Loucy (cell line): ENCODE measurements around the gene TMEM63A.
"Not testable (repeated sequence)": the region's sequence is repeated elsewhere in the genome, so short reads cannot be mapped to it uniquely, and the experiment has no call there.

Experiments
- H2AFZ ChIP-seq: fragments of 200-600 bp; sonication (generic); 2 replicates; pipeline ENCODE4 v1.6.0; 2016; ENCODE audit warnings: antibody characterized with exemption, mild to moderate bottlenecking, low read length, moderate library complexity
- H3F3A ChIP-seq: fragments of 200-600 bp; 2 replicates; pipeline ENCODE4 v1.6.0; 2016; ENCODE audit warnings: antibody characterized with exemption, low read depth, mild to moderate bottlenecking
- H3K27me3 ChIP-seq: fragments of 200-600 bp; sonication (generic); 2 replicates; pipeline ENCODE4 v1.6.1; 2014; ENCODE audit warnings: low read length, mild to moderate bottlenecking; ENCODE audit not compliant: insufficient read depth, poor library complexity, severe bottlenecking
- H3K36me3 ChIP-seq: fragments of 200-600 bp; sonication (generic); 2 replicates; pipeline ENCODE4 v1.6.1; 2016; ENCODE audit warnings: low read length; ENCODE audit not compliant: insufficient read depth
- H3K4me1 ChIP-seq: fragments of 200-600 bp; sonication (generic); 2 replicates; pipeline ENCODE4 v1.5.1; 2014; ENCODE audit warnings: low read length, mild to moderate bottlenecking; ENCODE audit not compliant: insufficient read depth, poor library complexity, severe bottlenecking
- H3K4me2 ChIP-seq: fragments of 200-600 bp; sonication (generic); 2 replicates; pipeline ENCODE4 v1.6.0; 2014; ENCODE audit warnings: antibody characterized with exemption, low read length, low read depth, mild to moderate bottlenecking; ENCODE audit not compliant: poor library complexity, severe bottlenecking
- H3K4me3 ChIP-seq: fragments of 200-600 bp; sonication (generic); 2 replicates; pipeline ENCODE4 v1.5.1; 2014; ENCODE audit warnings: low read length, mild to moderate bottlenecking, mixed read lengths; ENCODE audit not compliant: poor library complexity, severe bottlenecking
- H3K79me2 ChIP-seq: fragments of 200-600 bp; sonication (generic); 2 replicates; pipeline ENCODE4 v1.6.1; 2014; ENCODE audit warnings: low read length; ENCODE audit not compliant: insufficient read depth
- H3K9ac ChIP-seq: fragments of 200-600 bp; sonication (generic); 2 replicates; pipeline ENCODE4 v1.6.0; 2014; ENCODE audit warnings: mild to moderate bottlenecking, low read depth, low read length, moderate library complexity; ENCODE audit not compliant: poor library complexity, severe bottlenecking
- H3K9me2 ChIP-seq: fragments of 200-600 bp; sonication (generic); replicated peaks from 2 replicates; pipeline ENCODE4 v1.6.1; 2016; ENCODE audit warnings: low read depth, low read length, mixed read lengths
- H3K9me3 ChIP-seq: fragments of 200-600 bp; sonication (generic); 2 replicates; pipeline ENCODE4 v1.6.1; 2014; ENCODE audit warnings: mild to moderate bottlenecking, antibody characterized with exemption, low read length, low read depth; ENCODE audit not compliant: insufficient read depth
- H4K20me1 ChIP-seq: fragments of 200-600 bp; sonication (generic); 2 replicates; pipeline ENCODE4 v1.6.0; 2014; ENCODE audit warnings: antibody characterized with exemption, low read length, mild to moderate bottlenecking; ENCODE audit not compliant: insufficient read depth, poor library complexity, severe bottlenecking
- EZH2phosphoT487 ChIP-seq: fragments of 200-600 bp; IDR thresholded peaks from 2 replicates; pipeline ENCODE4 v1.6.1; 2018; ENCODE audit warnings: antibody characterized with exemption, mild to moderate bottlenecking, moderate library complexity, borderline replicate concordance
- TF ChIP-seq, protein P1 (sequence below): fragments of 200-600 bp; sonication (generic); conservative IDR thresholded peaks from 2 replicates; pipeline ENCODE4 v1.5.1; 2014; ENCODE audit warnings: mild to moderate bottlenecking, antibody characterized with exemption, low read length

TMEM63A gene

DNA sequence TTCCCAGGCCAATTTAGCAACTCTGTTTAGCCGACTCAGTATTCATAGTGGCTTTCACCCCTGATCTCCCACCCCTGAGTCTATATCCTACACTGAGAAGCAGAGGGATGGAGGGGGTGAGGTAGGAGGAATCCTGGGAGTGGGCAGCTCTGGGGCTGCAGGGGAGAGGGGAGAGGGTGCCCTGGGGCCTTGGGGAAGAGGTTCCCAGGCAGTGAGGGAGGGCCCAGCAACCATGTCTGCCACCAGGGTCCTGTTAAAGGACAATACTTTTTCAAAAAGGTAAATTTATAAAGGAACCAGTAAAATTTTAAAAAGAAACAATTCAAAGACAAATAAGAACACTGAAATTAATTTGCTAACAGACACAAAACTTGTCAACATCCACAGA is 42.0 kb downstream of the TMEM63A start:
- Histone ChIP-seq H3K36me3 (no peaks in the 10 kb centered on the region), H3K4me3 (no peak overlapping the region), H4K20me1 (no peaks in the 10 kb centered on the region), H3K9me2 (no peaks in the 10 kb centered on the region), H3K27me3 (no peaks in the 10 kb centered on the region), H3K4me1 (no peaks in the 10 kb centered on the region), H3K9me3 (no peaks in the 10 kb centered on the region), H2AFZ (no peak overlapping the region), H3F3A (no peaks in the 10 kb centered on the region), H3K79me2 (no peaks in the 10 kb centered on the region), H3K9ac (no peak overlapping the region), H3K4me2 (no peak overlapping the region)
- TF ChIP-seq EZH2phosphoT487: no peak
- TF ChIP-seq, protein P1, sequence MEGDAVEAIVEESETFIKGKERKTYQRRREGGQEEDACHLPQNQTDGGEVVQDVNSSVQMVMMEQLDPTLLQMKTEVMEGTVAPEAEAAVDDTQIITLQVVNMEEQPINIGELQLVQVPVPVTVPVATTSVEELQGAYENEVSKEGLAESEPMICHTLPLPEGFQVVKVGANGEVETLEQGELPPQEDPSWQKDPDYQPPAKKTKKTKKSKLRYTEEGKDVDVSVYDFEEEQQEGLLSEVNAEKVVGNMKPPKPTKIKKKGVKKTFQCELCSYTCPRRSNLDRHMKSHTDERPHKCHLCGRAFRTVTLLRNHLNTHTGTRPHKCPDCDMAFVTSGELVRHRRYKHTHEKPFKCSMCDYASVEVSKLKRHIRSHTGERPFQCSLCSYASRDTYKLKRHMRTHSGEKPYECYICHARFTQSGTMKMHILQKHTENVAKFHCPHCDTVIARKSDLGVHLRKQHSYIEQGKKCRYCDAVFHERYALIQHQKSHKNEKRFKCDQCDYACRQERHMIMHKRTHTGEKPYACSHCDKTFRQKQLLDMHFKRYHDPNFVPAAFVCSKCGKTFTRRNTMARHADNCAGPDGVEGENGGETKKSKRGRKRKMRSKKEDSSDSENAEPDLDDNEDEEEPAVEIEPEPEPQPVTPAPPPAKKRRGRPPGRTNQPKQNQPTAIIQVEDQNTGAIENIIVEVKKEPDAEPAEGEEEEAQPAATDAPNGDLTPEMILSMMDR: no peak

DNA sequence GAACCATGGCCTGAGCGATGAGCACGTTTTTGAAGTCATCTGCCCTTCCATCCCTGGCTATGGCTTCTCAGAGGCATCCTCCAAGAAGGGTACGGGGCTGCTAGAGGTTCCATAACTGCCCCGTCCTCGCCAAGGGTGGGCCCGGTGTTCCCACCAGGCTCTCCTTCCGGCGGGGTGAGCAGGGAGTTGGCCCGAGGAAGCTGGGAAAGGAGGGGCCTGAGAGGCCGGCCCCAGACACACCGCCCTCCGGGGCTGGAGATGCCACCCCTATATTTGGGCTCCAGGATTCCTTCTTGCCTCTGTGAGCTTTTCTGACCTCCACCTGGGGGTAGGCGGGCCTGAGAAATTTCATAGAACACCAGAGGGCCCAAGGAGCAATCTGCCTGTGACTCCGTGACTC is 43.4 kb downstream of the TMEM63A start:
- Histone ChIP-seq H3K9me3 (no peaks in the 10 kb centered on the region), H3K27me3 (no peaks in the 10 kb centered on the region), H3K4me2 (no peak overlapping the region), H3K4me1 (no peaks in the 10 kb centered on the region), H4K20me1 (no peaks in the 10 kb centered on the region), H3K79me2 (no peaks in the 10 kb centered on the region), H3K4me3 (no peak overlapping the region), H2AFZ (no peak overlapping the region), H3K36me3 (no peaks in the 10 kb centered on the region), H3F3A (no peaks in the 10 kb centered on the region), H3K9ac (no peak overlapping the region), H3K9me2 (no peaks in the 10 kb centered on the region)
- TF ChIP-seq, protein P1: no peak
- no peak for TF ChIP-seq EZH2phosphoT487

DNA sequence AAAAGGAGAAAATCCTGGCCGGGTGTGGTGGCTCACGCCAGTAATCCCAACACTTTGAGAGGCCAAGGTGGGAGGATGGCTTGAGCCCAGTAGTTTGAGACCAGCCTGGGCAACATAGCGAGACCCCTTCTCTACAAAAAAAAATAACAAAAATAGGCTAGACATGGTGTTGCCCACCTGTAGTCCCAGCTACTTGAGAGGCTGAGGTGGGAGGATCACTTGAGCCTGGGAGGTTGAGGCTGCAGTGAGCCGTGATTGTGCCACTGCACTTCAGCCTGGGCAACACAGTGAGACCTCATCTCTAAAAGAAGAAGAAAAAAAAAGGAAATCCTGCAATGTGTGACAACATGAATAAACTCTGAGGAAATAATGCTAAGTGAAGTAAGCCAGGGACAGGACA is 45.9 kb downstream of the TMEM63A start:
- not testable (repeated sequence) for H3K36me3 ChIP-seq, H3K27me3 ChIP-seq, H3K4me2 ChIP-seq, H3K79me2 ChIP-seq, H3K9ac ChIP-seq, H3K9me2 ChIP-seq, H3K4me1 ChIP-seq, H3K9me3 ChIP-seq, H3K4me3 ChIP-seq, H3F3A ChIP-seq, H2AFZ ChIP-seq, H4K20me1 ChIP-seq

DNA sequence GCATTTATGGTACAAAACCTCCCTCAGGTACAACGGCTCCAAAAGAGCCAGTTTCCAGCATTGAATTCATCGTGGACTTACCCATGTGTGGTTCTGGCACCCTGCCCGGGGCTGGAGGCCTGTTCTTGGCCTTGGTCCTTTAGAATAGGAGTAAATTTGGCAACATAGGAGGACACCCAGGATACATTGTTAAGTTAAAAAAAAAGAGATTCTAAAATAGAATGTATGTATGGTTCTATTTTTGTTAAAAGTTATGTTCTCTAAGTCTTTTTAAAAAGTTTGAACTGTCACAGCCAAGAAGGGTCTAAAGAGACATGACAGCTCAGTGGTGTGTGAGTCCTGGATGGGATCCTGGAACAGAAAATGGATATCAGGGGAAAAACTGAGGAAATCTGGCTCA is 46.3 kb downstream of the TMEM63A start:
- no peaks in the 10 kb centered on the region for H3K79me2 ChIP-seq
- H3K4me1 ChIP-seq: no peaks in the 10 kb centered on the region
- no peak overlapping the region for H3K4me2 ChIP-seq
- H2AFZ ChIP-seq: no peak overlapping the region
- TF ChIP-seq, protein P1: no peak
- TF ChIP-seq EZH2phosphoT487: no peak
- no peak overlapping the region for H3K9ac ChIP-seq
- no peak overlapping the region for H3K4me3 ChIP-seq
- H4K20me1 ChIP-seq: no peaks in the 10 kb centered on the region
- no peaks in the 10 kb centered on the region for H3K9me2 ChIP-seq
- H3K36me3 ChIP-seq: no peaks in the 10 kb centered on the region
- no peaks in the 10 kb centered on the region for H3K27me3 ChIP-seq
- no peaks in the 10 kb centered on the region for H3K9me3 ChIP-seq
- no peaks in the 10 kb centered on the region for H3F3A ChIP-seq
